Colon (tissue), 2 donors: Measurements from ENCODE around the gene RAB7A.
"Not testable (repeated sequence)": the region's sequence is repeated elsewhere in the genome, so short reads cannot be mapped to it uniquely, and the experiment has no call there.

Source experiments
- FAIRE-seq: peaks from 2 replicates; lab custom pipeline; 2012; peaks lifted over from hg19 to GRCh38; lab: Jason Lieb, UNC
- donor health status: control.
- donor health status: control.

Gene RAB7A

DNA sequence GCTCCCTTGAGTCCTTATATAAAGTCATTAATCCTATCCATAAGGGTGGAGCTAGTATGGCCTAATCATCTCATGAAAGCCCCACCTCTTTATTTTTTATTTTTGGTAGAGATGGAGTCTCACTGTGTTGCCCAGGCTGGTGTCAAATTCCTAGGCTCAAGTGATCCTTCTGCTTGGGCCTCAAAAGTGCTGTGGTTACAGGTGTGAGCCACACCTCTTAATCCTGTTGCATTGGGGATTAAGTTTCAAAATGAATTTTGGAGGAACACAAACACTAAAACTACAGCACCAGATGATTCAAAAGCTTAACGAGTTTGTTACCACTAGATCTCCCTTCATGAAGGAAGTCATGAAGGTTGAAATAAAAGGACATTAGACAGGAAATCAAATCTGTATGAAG, 27.7 kb downstream of the RAB7A start:
- no peak for FAIRE-seq

DNA sequence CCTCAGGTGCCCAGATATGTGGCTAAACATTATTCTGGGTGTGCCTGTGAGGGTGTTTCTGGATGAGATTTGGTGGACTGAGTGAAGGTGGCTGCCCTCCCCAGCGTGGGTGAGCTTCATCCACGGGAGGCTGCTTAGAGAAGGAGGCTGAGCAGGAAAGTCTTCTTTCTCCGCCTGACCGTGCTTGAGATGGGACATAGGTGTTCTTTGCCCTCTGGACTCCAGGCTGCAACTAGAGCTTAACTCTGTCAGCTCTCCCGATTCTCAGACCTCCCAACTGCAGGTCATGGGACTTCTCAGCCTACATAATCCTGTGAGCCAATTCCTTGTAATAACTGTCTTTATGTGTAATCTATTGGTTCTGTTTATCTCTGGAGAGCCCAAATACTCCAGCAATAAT, 34.1 kb downstream of the RAB7A start:
- FAIRE-seq: no peak

DNA sequence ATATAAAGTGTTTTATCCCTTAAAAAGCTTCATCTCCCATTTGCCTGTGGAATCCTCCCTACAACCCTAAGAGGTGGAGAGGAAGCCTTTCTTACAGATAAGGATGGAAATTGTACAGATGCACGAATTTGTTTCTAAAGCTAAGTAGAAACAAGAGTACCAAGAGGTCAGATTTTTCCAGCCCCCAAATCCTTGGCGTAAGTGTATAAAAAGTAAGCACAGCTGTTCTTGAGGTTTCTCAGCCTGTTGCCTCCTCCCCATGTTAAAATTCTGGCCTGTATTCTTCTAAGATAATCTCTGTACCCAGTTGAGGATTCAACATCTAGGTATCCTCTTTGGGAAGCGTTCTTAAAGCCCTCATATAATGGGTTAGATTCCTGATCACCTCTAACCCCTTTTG, 34.9 kb downstream of the RAB7A start:
- FAIRE-seq: no peak

DNA sequence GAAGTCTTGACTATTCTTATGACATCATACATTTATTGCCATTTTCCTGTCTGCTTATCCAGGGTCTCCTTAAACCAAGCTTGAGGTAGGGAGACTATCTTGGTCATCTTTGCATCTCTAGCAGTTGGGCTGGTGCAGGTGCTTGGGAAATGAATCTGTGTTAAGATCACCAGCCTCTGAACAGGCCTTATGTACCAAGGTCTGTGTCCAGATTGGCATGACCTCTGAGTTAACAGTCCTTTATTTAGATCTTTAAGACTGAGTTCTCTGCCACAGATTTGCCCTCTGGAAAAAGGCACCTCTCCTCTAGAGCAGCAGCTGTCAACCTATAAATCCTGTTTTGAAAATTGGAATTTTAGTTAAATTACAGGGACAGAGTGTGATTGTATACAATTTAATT, 35.4 kb downstream of the RAB7A start:
- FAIRE-seq: no peak

DNA sequence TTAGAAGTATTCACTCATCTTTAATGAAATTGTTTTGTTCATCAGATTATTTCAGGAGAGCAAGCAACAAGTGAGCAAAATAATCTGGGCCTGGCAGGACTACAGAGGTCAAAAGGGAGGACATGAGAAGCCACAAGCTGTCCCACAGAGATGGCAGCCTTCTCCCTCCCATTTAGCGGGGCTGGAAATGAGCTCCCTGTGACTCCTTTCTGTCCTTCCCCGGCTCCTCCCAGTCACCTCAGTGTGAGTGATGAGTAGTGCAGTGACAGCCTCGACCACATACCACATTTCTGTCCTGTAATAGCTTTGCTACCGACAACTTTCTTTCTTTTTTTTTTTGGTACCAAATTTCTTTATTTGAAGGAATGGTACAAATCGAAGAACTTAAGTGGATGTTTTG, 38.0 kb downstream of the RAB7A start:
- FAIRE-seq: no peak

DNA sequence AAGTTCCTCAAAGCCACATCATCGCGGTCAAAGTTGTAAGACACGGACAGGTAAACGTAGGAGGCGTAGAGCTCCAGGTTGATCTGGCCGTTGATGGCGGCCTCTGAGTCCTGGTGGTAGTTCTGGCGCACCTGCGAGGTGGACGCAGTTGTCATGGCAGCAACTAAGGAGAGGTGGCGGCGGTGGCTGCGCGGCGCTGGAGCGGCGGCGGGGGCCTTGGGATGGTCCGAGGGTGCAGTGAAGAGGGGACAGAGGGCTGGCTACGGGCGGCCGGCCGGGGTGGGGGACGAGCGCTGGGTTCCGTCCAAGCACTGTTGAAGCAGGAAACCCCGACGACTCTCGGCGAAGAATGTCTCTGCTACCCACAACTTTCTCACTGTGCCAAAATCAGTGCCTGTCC, 38.9 kb downstream of the RAB7A start:
- no peak for FAIRE-seq

DNA sequence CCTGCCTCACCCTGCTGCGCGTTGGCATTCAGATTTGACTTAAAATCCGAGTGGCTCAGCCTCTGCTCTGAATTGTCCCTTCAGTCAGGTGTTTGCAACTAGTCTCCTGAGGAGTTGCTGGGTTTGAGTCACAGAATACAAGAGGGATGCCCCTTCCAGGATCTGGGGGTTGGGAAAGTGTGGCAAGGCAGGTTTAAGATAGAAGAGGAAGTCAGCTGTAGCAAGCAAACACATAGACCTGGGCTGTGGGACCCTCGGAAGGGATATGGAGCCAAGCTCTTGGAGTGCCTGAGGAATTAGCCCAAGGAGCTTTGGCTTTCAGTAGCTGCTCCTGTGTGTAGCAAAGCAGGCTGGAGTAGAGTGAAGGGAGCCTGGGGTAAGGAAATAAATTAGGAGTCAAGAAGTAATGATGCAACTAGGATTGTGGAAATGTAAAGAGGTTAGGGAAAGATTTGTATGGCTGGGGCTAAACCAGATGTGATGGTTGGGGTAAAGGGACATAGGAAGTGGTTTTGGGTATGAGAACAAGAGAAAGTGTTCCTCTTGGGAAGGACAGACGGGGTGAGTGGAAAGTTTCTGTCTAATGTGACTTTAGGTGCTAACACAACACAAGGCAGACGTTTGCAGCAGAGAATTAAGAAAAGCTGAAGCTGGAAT, 41.2 kb downstream of the RAB7A start:
- FAIRE-seq: no peak

DNA sequence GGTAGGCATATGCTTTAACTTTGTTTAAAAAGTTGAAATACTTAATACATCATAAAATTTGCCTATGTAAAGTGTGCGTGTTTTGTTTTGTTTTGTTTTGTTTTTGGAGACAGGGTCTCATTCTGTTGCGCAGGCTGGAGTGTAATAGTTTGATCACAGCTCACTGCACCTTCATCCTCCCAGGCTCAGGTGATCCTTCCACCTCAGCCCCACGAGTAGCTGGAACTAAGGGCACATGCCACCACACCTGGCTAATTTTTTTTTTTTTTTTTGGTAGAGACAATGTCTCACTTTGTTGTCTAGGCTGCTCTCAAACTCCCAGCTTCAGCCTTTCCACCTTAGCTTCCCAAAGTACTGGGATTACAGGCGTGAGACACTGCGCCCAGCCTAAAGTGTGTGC, 42.5 kb downstream of the RAB7A start:
- no peak for FAIRE-seq

DNA sequence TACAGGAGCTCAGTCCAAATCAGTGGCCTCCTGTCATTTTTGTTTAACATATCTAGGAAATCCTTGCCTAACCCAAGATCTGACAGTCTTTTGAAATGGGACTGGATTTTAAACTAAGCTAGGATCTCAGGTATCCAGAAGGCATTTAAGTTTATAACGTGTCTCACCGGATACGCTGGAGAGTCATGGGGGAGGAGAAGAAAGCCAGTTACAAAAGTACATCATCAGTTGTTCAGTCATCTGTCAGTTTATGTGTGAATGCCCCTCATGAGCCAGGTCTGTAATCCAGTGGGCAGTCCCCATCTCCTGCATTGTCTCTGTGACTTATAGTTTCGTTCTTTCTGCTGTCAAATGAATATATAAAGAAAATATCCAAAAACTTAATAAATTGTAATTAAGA, 44.4 kb downstream of the RAB7A start:
- FAIRE-seq: no peak

DNA sequence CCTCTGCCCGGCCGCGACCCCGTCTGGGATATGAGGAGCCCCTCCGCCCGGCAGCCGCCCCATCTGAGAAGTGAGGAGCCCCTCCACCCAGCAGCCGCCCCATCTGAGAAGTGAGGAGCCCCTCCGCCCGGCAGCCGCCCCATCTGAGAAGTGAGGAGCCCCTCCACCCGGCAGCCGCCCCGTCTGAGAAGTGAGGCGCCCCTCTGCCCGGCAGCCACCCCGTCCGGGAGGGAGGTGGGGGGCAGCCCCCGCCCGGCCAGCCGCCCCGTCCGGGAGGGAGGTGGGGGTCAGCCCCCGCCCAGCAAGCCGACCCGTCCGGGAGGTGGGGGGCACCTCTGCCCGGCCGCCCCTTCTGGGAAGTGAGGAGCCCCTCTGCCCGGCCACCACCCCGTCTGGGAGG, 47.2 kb downstream of the RAB7A start:
- not testable (repeated sequence) for FAIRE-seq

DNA sequence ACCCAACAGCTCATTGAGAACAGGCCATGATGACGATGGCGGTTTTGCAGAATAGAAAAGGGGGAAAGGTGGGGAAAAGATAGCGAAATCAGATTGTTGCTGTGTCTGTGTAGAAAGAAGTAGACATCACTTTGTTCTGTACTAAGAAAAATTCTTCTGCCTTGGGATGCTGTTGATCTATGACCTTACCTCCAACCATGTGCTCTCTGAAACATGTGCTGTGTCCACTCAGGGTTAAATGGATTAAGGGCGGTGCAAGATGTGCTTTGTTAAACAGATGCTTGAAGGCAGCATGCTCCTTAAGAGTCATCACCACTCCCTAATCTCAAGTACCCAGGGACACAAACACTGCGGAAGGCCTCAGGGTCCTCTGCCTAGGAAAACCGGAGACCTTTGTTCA, 47.6 kb downstream of the RAB7A start:
- not testable (repeated sequence) for FAIRE-seq

DNA sequence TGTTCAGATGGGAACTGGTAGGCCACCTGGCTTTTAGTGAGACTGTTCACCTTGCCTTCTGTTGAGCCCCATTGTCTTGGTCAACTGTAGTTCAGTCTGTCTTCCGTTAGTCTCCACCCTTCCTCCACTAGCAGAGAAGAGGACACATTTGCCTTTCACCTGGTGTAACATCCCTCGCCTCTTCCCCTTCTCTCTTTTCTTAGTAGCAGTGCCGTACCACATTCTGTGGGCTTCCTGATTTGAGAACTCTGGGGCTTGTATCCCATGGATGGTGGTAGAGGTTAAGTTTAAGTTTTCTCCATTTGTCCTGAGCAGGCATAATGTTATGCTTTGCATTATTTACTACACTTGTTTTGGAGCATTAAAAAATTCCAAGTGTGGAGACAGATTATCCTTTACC, 49.3 kb downstream of the RAB7A start:
- FAIRE-seq: no peak

DNA sequence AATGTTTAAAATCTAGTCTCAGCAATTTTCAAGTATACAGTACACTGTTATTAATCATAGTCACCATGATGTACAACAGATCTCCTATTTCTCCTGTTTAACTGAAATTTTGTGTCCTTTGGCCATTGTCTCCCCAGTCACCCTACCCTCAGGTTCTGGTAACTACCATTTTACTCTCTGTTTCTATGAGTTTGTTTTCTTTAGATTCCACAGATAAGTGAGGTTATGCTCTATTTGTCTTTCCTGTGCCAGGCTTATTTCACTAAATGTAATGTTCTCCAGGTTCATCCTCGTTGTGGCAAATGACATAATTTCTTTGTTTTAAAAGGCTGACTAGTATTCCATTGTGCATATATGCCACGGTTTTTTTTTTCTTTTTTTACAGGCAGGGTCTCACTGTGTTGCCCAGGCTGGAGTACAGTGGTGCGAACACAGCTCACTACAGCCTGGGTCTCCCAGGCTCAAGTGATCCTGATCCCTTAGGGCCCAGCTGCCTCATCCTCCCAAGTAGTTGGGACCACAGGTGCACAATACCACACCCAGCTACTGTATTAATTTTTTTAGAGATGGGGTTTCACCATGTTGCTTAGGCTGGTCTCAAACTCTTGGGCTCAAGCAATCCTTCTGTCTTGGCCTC, 50.0 kb downstream of the RAB7A start:
- FAIRE-seq: no peak

DNA sequence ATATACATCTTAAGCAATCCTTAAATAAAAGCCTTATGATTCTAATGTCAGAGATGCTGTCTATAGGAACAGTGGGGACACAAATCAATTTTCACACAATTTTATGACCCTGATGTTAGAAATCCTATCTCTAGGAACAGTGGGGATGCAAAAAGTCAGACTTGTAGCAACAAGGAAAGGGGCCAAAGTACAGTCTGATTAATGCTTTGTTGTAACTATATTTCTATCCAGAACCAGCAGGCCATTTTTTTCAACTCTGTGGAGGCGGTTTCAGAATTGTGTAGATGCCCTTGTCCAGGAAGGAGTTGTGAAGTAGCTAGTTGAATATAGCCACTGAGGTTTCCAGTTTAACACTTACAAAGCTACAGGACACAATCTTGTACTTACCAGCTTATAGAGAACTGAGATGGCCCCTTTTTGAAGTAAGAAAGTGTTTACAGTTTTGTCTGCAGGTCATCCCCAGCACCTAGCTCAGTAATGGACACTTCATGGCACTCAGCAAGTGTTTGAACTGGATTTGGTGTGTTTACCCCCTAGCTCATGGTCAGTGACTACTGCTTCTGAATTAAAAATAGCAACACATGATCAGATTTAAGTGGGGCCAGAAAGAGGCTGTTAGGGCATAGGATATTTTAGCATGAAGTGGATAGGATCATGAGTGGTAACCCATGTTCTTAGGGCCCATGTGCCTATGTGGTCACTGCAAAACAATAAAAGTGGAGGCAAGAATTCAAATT, 54.3 kb downstream of the RAB7A start:
- FAIRE-seq: no peak

DNA sequence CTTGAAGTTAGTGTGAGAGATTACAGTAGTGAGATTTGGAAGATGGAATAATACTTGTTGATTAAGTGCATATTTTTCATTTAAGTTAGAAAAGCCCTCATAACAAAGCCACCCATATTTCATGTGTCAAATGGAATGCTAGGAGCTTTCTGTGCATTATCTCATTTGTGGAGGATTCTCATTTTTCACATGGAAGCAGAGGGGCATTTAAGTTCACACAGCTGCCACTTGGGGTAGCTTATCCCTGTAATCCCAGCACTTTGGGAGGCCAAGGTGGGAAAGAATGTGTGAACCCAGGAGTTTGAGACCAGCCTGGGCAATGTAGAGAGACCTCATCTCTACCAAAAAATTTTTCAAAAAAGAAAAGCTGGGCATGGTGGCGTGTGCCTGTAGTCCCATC, 55.2 kb downstream of the RAB7A start:
- no peak for FAIRE-seq

DNA sequence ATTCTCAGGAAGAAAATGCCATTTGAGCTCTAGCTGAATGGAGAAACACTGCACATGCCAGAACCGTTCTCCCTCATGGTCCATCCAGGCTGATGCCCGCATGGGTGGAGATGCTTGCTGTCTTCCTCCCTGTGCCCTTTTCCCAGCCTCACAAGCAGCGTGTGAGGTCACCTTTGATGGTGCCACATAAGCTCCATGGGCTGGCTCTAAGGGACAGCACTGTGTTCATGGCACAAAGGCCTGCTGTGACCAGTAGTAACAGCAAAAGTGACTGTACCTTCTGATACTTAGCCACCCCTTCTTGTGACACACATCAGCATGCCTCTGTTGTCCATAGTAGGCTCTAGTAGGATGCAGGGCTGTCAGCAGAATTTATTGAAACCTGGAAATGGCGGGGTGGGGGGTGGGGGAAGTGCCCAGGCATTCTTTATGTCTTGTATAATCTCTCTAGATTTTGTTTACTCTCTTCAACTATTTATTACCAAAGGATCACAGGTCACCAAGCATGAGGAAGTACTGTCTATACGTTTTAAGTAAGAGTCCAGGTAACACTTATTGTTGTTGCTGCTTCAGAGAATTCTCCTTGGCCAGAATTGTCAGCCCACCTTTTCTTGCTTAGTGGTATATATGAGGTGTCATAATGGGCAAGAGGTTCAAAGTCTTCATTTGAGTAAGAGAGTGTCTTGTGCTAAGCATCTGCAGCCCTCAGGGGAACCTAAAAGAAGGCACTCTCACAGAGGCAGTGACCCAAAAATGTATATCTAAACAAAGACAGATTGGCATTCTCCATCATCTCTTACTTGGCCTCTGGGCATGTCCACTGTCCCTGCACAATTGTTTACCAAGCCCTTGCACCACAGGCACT, 56.5 kb downstream of the RAB7A start:
- no peak for FAIRE-seq

DNA sequence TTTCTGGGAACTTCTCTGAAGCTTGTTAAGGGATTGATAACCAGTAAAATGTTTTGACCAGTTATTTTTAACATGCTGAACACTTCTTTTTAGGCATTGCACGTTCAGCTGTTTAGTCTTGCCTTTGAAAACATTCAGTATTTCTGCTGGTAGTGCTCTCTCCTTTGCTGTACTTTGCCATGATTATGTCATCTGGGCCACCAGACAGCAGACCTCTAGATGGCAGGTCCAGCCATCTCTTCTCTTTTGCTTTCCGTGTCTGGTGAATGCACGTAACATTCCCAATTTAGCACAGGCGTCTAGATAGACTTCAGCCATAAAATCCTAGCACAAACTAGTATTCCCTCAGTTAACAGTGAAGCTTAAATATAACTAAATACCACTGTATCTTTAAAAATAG, 57.8 kb downstream of the RAB7A start:
- no peak for FAIRE-seq

DNA sequence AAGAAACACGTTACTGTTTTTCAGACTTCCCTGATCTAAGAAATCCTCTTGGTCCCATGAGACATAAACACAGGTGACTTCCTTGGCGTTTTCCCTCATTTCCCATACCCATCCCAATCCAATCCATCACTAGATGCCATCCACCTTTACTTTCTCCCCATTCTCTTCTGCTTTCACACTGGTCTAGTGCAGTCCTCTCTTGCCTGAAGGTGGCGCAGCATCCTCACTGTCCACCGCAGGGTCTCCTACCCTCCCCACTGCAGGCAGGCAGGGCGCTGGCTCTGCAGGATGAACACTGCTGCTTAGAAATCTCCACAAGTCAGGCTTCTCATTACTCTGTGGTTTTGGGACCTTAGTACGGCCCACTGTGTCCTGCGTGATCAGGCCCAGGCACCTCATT, 58.2 kb downstream of the RAB7A start:
- FAIRE-seq: no peak

DNA sequence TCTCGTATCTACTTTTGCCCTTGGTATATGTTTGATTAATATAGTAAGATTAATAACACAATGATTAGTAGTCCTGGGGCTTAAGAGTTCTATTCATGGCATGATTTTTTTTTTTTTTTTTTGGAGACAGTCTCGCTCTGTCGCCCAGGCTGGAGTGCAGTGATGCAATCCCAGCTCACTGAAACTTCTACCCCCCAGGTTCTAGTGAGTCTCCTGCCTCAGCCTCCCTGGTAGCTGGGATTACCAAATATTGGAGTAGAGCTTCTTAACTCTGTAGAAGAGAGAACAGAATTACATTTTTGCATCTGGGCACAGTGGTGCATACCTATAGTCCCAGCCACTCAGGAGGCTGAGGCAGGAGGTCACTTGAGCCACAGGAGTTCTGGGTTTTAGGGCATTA, 58.9 kb downstream of the RAB7A start:
- no peak for FAIRE-seq

DNA sequence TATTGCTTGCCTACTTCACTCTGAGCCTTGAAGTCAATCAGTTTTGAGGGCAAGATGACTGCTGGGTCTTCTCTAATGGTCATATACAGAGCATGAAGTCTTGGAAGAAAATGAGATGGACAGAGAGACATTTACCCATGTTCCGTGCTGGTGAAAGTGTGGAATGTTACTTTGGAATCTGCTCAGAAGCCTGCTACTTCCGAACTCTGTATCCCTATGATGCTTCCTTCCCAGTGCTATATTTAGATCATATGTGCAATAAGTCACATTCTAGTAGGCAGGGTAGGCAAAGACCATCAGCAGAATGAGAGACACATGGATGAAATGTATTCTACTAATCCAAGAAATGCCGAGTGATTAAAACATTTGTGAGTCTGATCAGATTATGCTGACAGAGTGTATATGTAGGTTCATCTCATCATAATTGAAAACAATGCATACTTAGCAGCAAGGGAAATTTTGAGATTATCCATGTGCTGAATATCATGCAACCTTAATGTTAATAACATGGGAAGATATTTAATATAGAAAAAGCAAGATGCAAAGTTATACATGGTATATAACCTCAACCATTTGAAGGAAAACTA, 60.5 kb downstream of the RAB7A start:
- FAIRE-seq: no peak

DNA sequence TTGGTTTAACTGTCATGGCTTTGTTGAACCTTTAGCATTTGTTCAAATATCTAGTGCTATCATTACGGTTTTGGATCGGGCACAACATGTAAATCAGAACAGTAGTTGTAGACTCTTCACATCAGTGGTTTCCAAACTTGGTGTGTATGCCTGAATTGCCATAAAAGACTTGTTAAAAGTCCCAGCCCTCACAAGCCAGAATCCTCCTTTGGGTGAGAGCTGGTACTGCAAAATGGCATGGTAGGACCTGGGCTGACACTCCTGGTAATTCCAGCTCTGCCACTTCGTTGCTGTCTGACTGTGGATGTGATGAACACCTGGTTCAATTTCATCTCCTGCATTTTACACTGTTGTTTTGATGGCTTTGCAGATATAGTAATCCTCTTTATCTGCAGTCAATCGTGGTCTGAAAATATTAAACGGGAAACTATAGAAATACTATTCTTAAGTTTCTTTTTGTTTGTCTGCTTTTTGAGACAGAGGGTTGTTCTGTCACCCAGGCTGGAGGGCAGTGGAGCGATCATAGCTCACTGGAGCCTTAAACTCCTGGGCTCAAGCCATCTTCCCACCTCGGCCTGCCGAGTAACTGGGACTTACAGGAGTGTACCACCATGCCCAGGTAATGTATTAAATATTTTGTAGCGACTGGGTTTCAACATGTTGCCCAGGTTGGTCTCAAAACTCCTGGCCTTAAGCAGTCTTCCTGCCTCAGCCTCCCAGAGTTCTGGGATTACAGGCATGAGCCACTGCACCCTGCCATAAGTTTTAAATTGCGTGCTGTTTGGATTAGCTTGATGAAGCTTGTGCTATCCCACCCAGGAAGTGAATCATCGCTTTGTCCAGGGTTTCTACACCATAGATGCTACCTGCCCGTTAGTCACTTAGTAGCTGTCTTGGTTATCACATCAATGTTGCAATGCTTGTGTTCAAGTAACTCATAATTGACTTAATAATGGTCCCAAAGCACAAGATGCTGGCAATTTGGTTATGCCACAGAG, 61.6 kb downstream of the RAB7A start:
- no peak for FAIRE-seq
